SK-N-SH (cell line): Measurements from ENCODE around the gene PRPF40B.

ENCODE experiments used
- FOXM1 ChIP-seq: IDR thresholded peaks from 2 replicates; pipeline ENCODE4 v1.4.0; 2012; ENCODE audit warnings: low read depth, mild to moderate bottlenecking
- GABPA ChIP-seq: IDR thresholded peaks from 2 replicates; pipeline ENCODE4 v1.4.0; 2012; ENCODE audit warnings: low read depth, mild to moderate bottlenecking
- NFIC ChIP-seq: IDR thresholded peaks from 2 replicates; pipeline ENCODE4 v1.4.0; 2012; ENCODE audit warnings: borderline replicate concordance
- RFX5 ChIP-seq: IDR thresholded peaks from 2 replicates; pipeline ENCODE4 v1.6.1; 2012; ENCODE audit warnings: mild to moderate bottlenecking, improper control_type of control experiment, low read length
- TAF1 ChIP-seq: IDR thresholded peaks from 2 replicates; pipeline ENCODE4 v1.6.1; 2012; ENCODE audit warnings: low read depth, mild to moderate bottlenecking, low read length, moderate library complexity, borderline replicate concordance
- TCF12 ChIP-seq: IDR thresholded peaks from 2 replicates; pipeline ENCODE4 v1.4.0; 2012
- TF ChIP-seq, protein P1 (sequence below): fragments of 200-600 bp; sonication (generic); IDR thresholded peaks from 2 replicates; pipeline ENCODE4 v1.6.1; 2017; ENCODE audit warnings: antibody characterized with exemption, mild to moderate bottlenecking, moderate library complexity
- TF ChIP-seq, protein P2 (sequence below): IDR thresholded peaks from 2 replicates; pipeline ENCODE4 v1.4.0; 2012; ENCODE audit warnings: low read depth, borderline replicate concordance

DNA sequence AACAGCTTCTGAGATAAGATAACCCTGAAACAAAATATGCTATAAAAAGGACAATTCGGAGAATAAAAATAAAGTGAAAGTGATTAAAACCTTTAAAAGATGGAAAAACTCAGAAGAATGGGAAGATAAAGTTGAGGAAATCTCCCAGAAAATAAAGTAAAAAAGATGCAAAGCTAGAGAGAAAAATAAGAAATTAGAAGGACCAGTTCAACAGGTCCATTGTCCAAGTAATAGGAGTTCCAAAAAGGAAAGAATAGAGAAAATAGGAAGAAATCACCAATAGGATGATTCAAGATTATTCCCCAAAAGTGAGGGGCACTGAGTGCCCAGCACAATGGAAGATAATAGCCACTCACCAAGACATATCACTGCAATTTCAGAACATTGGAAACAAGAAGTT, 4.8 kb upstream of the PRPF40B start:
- TF ChIP-seq FOXM1, result no peak
- TF ChIP-seq RFX5, result no peak
- TF ChIP-seq TCF12, result no peak
- TF ChIP-seq, protein P1, sequence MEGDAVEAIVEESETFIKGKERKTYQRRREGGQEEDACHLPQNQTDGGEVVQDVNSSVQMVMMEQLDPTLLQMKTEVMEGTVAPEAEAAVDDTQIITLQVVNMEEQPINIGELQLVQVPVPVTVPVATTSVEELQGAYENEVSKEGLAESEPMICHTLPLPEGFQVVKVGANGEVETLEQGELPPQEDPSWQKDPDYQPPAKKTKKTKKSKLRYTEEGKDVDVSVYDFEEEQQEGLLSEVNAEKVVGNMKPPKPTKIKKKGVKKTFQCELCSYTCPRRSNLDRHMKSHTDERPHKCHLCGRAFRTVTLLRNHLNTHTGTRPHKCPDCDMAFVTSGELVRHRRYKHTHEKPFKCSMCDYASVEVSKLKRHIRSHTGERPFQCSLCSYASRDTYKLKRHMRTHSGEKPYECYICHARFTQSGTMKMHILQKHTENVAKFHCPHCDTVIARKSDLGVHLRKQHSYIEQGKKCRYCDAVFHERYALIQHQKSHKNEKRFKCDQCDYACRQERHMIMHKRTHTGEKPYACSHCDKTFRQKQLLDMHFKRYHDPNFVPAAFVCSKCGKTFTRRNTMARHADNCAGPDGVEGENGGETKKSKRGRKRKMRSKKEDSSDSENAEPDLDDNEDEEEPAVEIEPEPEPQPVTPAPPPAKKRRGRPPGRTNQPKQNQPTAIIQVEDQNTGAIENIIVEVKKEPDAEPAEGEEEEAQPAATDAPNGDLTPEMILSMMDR, result no peak
- TF ChIP-seq NFIC, result no peak
- no peak for TF ChIP-seq GABPA
- TF ChIP-seq TAF1, result no peak
- TF ChIP-seq, protein P2, sequence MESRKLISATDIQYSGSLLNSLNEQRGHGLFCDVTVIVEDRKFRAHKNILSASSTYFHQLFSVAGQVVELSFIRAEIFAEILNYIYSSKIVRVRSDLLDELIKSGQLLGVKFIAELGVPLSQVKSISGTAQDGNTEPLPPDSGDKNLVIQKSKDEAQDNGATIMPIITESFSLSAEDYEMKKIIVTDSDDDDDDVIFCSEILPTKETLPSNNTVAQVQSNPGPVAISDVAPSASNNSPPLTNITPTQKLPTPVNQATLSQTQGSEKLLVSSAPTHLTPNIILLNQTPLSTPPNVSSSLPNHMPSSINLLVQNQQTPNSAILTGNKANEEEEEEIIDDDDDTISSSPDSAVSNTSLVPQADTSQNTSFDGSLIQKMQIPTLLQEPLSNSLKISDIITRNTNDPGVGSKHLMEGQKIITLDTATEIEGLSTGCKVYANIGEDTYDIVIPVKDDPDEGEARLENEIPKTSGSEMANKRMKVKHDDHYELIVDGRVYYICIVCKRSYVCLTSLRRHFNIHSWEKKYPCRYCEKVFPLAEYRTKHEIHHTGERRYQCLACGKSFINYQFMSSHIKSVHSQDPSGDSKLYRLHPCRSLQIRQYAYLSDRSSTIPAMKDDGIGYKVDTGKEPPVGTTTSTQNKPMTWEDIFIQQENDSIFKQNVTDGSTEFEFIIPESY, result no peak
